HAP-1 (cell line): ENCODE data around the gene ETV5.

Experiments
- DNase-seq, 2 experiments: peaks; one replicate each; pipeline ENCODE4 v3.0.0-alpha.2; 2016 to 2020; ENCODE audit warnings: low spot score in 2 of 2
- H3K27me3 ChIP-seq: fragments of 250-450 bp; sonication (Bioruptor Pico); 2 replicates; pipeline ENCODE4 v1.5.1; 2020; ENCODE audit warnings: low read depth, mild to moderate bottlenecking, moderate library complexity
- H3K36me3 ChIP-seq: fragments of 250-450 bp; sonication (Bioruptor Pico); replicated peaks from 2 replicates; pipeline ENCODE4 v1.5.1; 2020; ENCODE audit warnings: mild to moderate bottlenecking
- H3K4me1 ChIP-seq: fragments of 250-450 bp; sonication (Bioruptor Pico); 2 replicates; pipeline ENCODE4 v1.5.1; 2020; ENCODE audit warnings: mild to moderate bottlenecking
- H3K4me3 ChIP-seq: fragments of 250-450 bp; sonication (Bioruptor Pico); 2 replicates; pipeline ENCODE4 v1.5.1; 2020; ENCODE audit warnings: mild to moderate bottlenecking, moderate library complexity
- H3K9me3 ChIP-seq: fragments of 250-450 bp; sonication (Bioruptor Pico); 2 replicates; pipeline ENCODE4 v1.5.1; 2020; ENCODE audit warnings: mild to moderate bottlenecking, moderate library complexity
- in situ Hi-C: fragments of 300-500 bp; cut with MboI; formaldehyde crosslinking; loops from 3 replicates; pipeline ENCODE4 v1.14.3; 2020; ENCODE audit warnings: low sequenced_read_pairs, inconsistent platforms, mixed read lengths

Gene ETV5

GRCh38 chr3:186115239-186115996, 6.5 kb upstream of the ETV5 start:
- Histone ChIP-seq H3K4me1 (no peaks in the 10 kb centered on the region), H3K36me3 (no peaks in the 10 kb centered on the region), H3K27me3 (peaks cover 33% of the 10 kb centered on the region), H3K4me3 (no peak overlapping the region), H3K9me3 (no peaks in the 10 kb centered on the region)
- in situ Hi-C loops, result no loop called here
- no peak for DNase-seq

DNA sequence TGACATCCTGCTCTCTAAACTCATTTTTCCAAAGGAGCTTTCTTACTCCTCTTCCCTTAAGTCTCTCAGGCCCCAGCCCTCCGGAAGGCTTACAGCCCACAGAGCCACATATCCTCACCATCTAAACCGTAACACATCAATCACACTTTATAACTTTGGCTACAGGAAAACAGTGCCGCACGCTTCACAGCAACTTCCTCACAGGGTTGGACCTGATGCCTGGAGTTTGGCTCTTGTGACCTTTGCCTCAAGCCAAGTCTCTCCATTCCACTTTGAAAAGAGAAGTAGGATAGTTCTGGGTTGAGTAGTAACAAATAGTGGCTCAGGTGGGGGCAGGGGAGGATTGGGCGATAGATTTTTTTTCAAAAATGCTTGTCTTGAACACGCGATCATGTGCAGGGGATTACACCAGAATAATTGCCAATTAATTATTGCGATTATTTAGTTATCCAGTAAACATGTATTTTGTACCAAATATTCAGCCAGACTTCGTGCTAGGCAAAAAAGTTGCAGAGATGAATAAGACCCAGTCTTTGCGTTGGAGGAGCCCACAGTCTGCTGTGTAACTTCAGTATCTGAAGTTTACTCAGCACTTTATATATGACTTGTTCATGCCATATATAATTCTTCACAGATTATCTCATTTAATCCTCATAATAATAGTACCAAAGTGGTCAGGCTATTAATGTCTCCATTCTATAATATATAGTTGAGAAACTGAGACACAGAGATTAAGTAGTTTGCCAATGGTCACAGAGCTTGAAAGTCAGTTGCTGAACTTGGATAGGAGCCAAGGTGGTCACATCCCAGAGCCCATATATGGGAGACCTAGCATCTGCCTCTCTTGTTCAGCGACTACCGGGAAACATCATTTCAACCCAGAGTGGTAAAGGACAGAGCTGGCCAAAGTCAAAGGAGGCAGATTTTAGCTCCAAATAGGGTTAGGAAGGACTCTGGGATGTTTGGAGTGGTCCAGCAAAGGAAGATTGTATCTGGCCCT, 2.4 kb upstream of the ETV5 start:
- Histone ChIP-seq H3K9me3 (no peaks in the 10 kb centered on the region), H3K4me1 (peaks cover 8% of the 10 kb centered on the region), H3K4me3 (no peak overlapping the region), H3K27me3 (peaks cover 47% of the 10 kb centered on the region), H3K36me3 (no peaks in the 10 kb centered on the region)
- DNase-seq, result no peak
- in situ Hi-C loops, result no loop called here

- in situ Hi-C loops, result no loop called here
These were observed 1.3 kb upstream of the ETV5 start for GRCh38 chr3:186109897-186110803.

GRCh38 chr3:186108106-186108940, 566 bp downstream of the ETV5 start:
- Histone ChIP-seq H3K27me3 (peaks cover 38% of the 10 kb centered on the region), H3K36me3 (no peaks in the 10 kb centered on the region), H3K4me3 (peak overlapping the region; percentile 46), H3K4me1 (peaks cover 13% of the 10 kb centered on the region), H3K9me3 (no peaks in the 10 kb centered on the region)
- in situ Hi-C loops, result no loop called here
- DNase-seq, result peak; percentile 22 to 67

More at GRCh38 chr3:186109897-186110803, 1.3 kb upstream of the ETV5 start:
- H3K4me3 ChIP-seq, result peak overlapping the region; percentile 30; the same call in 1 of the 2 replicates
- no peaks in the 10 kb centered on the region for H3K36me3 ChIP-seq
- H3K27me3 ChIP-seq, result peaks cover 44% of the 10 kb centered on the region
- no peak for DNase-seq
- peaks cover 8% of the 10 kb centered on the region for H3K4me1 ChIP-seq
- no peaks in the 10 kb centered on the region for H3K9me3 ChIP-seq

- no peaks in the 10 kb centered on the region for H3K9me3 ChIP-seq
- H3K4me3 ChIP-seq, result peak overlapping the region; percentile 46
- DNase-seq, result peak; percentile 83 to 90
- peaks cover 37% of the 10 kb centered on the region for H3K27me3 ChIP-seq
- H3K36me3 ChIP-seq, result no peaks in the 10 kb centered on the region
- in situ Hi-C loops, result no loop called here
- H3K4me1 ChIP-seq, result peaks cover 13% of the 10 kb centered on the region
These were observed 1.4 kb downstream of the ETV5 start for GRCh38 chr3:186107215-186108105.

- Histone ChIP-seq H3K4me1 (peaks cover 13% of the 10 kb centered on the region), H3K9me3 (no peaks in the 10 kb centered on the region), H3K4me3 (no peak overlapping the region), H3K36me3 (no peaks in the 10 kb centered on the region), H3K27me3 (peaks cover 18% of the 10 kb centered on the region)
- DNase-seq, result no peak
- in situ Hi-C loops, result no loop called here
These were observed 3.3 kb downstream of the ETV5 start for GRCh38 chr3:186105543-186105942.

DNA sequence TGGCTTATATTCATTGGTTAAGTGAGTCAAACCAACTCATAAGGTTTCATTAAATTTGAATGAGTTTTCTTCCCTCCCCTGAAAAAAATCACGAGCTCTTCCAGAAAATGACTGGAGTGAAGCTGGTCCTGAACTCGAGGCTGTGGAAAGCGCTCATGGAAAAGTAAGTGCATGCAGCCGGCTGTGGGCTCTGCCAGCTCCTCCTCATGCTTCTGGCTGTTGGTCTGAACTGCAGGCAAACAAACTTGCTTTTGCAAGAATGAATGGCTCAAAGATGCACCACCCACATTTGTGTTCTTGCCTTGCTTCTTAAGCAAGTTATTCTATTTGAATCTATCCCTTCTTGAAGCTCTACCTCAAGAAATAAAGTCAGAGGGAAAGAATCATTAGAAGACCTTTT, 6.2 kb downstream of the ETV5 start:
- peaks cover 6% of the 10 kb centered on the region for H3K27me3 ChIP-seq
- H3K9me3 ChIP-seq, result no peaks in the 10 kb centered on the region
- peaks cover 14% of the 10 kb centered on the region for H3K4me1 ChIP-seq
- no peak for DNase-seq
- no peaks in the 10 kb centered on the region for H3K36me3 ChIP-seq
- H3K4me3 ChIP-seq, result no peak overlapping the region
- in situ Hi-C loops, result no loop called here

- in situ Hi-C loops, result no loop called here
- Histone ChIP-seq H3K9me3 (no peaks in the 10 kb centered on the region), H3K4me1 (peaks cover 15% of the 10 kb centered on the region), H3K36me3 (no peaks in the 10 kb centered on the region), H3K4me3 (no peak overlapping the region), H3K27me3 (no peaks in the 10 kb centered on the region; the same call in 1 of the 2 replicates)
- no peak for DNase-seq
These were observed 8.5 kb downstream of the ETV5 start for GRCh38 chr3:186100398-186100797.

DNA sequence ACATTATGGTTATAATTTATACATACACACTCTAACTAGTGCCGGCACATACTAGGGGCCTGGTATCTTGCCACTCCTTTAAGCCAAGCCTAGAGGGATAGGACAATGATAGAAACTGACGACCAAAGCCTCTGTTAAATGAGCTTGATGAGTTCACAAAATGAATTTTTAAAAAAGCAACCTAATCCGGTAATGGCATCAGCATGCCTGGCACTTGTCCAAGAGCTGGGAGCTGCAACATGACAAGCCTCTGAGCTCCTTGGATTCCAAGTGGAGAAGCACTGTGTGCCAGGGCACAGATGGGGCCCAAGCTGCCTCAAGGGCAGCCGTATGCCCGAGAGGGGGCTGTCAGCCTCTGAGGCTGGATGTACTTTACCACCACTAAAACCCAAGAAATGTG, 9.7 kb downstream of the ETV5 start:
- Histone ChIP-seq H3K27me3 (peaks cover 5% of the 10 kb centered on the region; the same call in 1 of the 2 replicates), H3K9me3 (no peaks in the 10 kb centered on the region), H3K4me3 (no peak overlapping the region), H3K36me3 (no peaks in the 10 kb centered on the region), H3K4me1 (peaks cover 15% of the 10 kb centered on the region)
- in situ Hi-C loops, result no loop called here
- peak in 1 of 2 experiments; percentile 55 for DNase-seq

DNA sequence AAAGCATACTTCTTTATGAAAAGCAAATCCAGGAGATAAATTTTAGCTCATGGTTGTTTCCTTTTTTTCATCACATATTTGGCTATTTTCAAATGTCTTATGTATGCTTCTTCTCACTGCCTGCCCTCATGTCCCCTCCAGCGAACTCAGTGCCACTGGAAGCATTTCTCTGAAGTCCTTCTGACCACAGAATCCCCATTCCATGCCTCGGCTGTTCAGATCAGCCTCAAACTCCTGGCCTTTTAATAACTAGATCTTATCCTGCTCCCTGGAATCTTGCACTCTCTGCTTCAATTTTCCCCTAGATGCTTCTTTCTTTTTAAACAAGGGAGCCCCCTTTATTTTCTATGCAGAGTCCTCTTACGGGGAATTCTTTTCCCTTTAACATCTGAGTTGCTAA, 10.1 kb downstream of the ETV5 start:
- in situ Hi-C loops, result no loop called here
- peaks cover 5% of the 10 kb centered on the region; the same call in 1 of the 2 replicates for H3K27me3 ChIP-seq
- no peaks in the 10 kb centered on the region for H3K9me3 ChIP-seq
- no peaks in the 10 kb centered on the region for H3K36me3 ChIP-seq
- no peak for DNase-seq
- H3K4me3 ChIP-seq, result no peak overlapping the region
- H3K4me1 ChIP-seq, result peaks cover 12% of the 10 kb centered on the region

- in situ Hi-C loops, result no loop called here
- H3K4me1 ChIP-seq, result peaks cover 10% of the 10 kb centered on the region
- H3K27me3 ChIP-seq, result peaks cover 5% of the 10 kb centered on the region; the same call in 1 of the 2 replicates
- H3K36me3 ChIP-seq, result no peaks in the 10 kb centered on the region
- peak overlapping the region; percentile 14 for H3K4me3 ChIP-seq
- H3K9me3 ChIP-seq, result no peaks in the 10 kb centered on the region
- DNase-seq, result peak; percentile 87 to 89
These were observed 11.0 kb downstream of the ETV5 start for GRCh38 chr3:186097663-186098451.
